BE2C (cell line): ENCODE data around the gene ZNF471.

Experiments used
- DNase-seq: peaks from one replicate; pipeline ENCODE4 v3.0.0-alpha.2; 2020
- H3K27me3 ChIP-seq: fragments of 250-450 bp; sonication (Bioruptor Pico); 2 replicates; pipeline ENCODE4 v1.5.1; 2020; ENCODE audit warnings: mild to moderate bottlenecking
- H3K36me3 ChIP-seq: fragments of 250-450 bp; sonication (Bioruptor Pico); 2 replicates; pipeline ENCODE4 v1.5.1; 2020; ENCODE audit warnings: mild to moderate bottlenecking
- H3K4me1 ChIP-seq: fragments of 250-450 bp; sonication (Bioruptor Pico); 2 replicates; pipeline ENCODE4 v1.5.1; 2020
- H3K4me3 ChIP-seq: 2 replicates; pipeline ENCODE4 v1.5.1; 2011; ENCODE audit warnings: low read depth, low read length
- H3K9me3 ChIP-seq: fragments of 250-450 bp; sonication (Bioruptor Pico); 2 replicates; pipeline ENCODE4 v1.5.1; 2020
- CTCF ChIP-seq: IDR thresholded peaks from 2 replicates; pipeline ENCODE4 v1.5.1; 2012; ENCODE audit warnings: mild to moderate bottlenecking, low read depth, low read length

Gene ZNF471

GRCh38 chr19:56567274-56568120, 59.8 kb downstream of the ZNF471 start, which contains the start of gene ZNF470:
Gene ZNF470, plus strand, starts transcription at chr19:56567468. Its CDS starts 2,844 bp downstream, at chr19:56570312.
- Histone ChIP-seq H3K4me3 (peak within 1 kb of the TSS; percentile 96), H3K4me1 (no peaks in the 10 kb centered on the region), H3K36me3 (peaks cover 5% of the 10 kb centered on the region; the same call in 1 of the 2 replicates), H3K9me3 (no peaks in the 10 kb centered on the region), H3K27me3 (no peaks in the 10 kb centered on the region)
- DNase-seq: peak; percentile 96
- no peak for TF ChIP-seq CTCF

- peaks cover 6% of the 10 kb centered on the region; the same call in 1 of the 2 replicates for H3K9me3 ChIP-seq
- H3K36me3 ChIP-seq: peaks cover 5% of the 10 kb centered on the region; the same call in 1 of the 2 replicates
These were observed 64.9 kb downstream of the ZNF471 start for GRCh38 chr19:56572589-56572988.

GRCh38 chr19:56573914-56574313, 66.3 kb downstream of the ZNF471 start:
- no peak for TF ChIP-seq CTCF
- peaks cover 10% of the 10 kb centered on the region for H3K9me3 ChIP-seq
- no peak for DNase-seq
- H3K36me3 ChIP-seq: peaks cover 5% of the 10 kb centered on the region; the same call in 1 of the 2 replicates
- no peak overlapping the region for H3K4me3 ChIP-seq
- H3K27me3 ChIP-seq: no peaks in the 10 kb centered on the region
- H3K4me1 ChIP-seq: no peaks in the 10 kb centered on the region

More at GRCh38 chr19:56572589-56572988, 64.9 kb downstream of the ZNF471 start:
- no peak for TF ChIP-seq CTCF
- no peak overlapping the region for H3K4me3 ChIP-seq
- no peaks in the 10 kb centered on the region for H3K4me1 ChIP-seq
- DNase-seq: no peak
- no peaks in the 10 kb centered on the region for H3K27me3 ChIP-seq

GRCh38 chr19:56577719-56578602, 70.3 kb downstream of the ZNF471 start:
- H3K4me3 ChIP-seq: no peak overlapping the region
- H3K4me1 ChIP-seq: no peaks in the 10 kb centered on the region
- H3K9me3 ChIP-seq: peaks cover 20% of the 10 kb centered on the region
- TF ChIP-seq CTCF: no peak
- H3K36me3 ChIP-seq: no peaks in the 10 kb centered on the region; the same call in 1 of the 2 replicates
- no peak for DNase-seq
- H3K27me3 ChIP-seq: no peaks in the 10 kb centered on the region
